Endothelial cell (in vitro differentiated cells): ENCODE measurements around the gene FNDC7. TPM values are rescaled to one million over a fixed set of nuclear protein-coding genes. Genes with fewer than 3 reads are reported as not detected.

Experiments used
- DNase-seq: peaks from one replicate; pipeline ENCODE4 v3.0.0; 2021; ENCODE audit warnings: low spot score
- H3K27ac Mint-ChIP-seq: one replicate; pipeline ENCODE4 v1.8.0; 2021; ENCODE audit warnings: mixed read lengths, inconsistent platforms; ENCODE audit not compliant: unreplicated experiment
- H3K27me3 Mint-ChIP-seq: one replicate; pipeline ENCODE4 v1.8.0; 2021; ENCODE audit warnings: mild to moderate bottlenecking, moderate library complexity, mixed read lengths, inconsistent platforms; ENCODE audit not compliant: unreplicated experiment
- H3K36me3 Mint-ChIP-seq: one replicate; pipeline ENCODE4 v1.8.0; 2021; ENCODE audit warnings: mild to moderate bottlenecking, low read depth, mixed read lengths, inconsistent platforms; ENCODE audit not compliant: unreplicated experiment
- H3K4me1 Mint-ChIP-seq: one replicate; pipeline ENCODE4 v1.8.0; 2021; ENCODE audit warnings: mild to moderate bottlenecking, mixed read lengths, inconsistent platforms; ENCODE audit not compliant: unreplicated experiment
- H3K4me3 Mint-ChIP-seq: one replicate; pipeline ENCODE4 v1.8.0; 2021; ENCODE audit warnings: mild to moderate bottlenecking, mixed read lengths, inconsistent platforms; ENCODE audit not compliant: unreplicated experiment
- H3K9me3 Mint-ChIP-seq: one replicate; pipeline ENCODE4 v1.8.0; 2021; ENCODE audit warnings: mixed read lengths, inconsistent platforms; ENCODE audit not compliant: unreplicated experiment
- total RNA-seq: library from RNA; stranded (reverse); fragmentation: NEBNext Ultra II Directional; extraction: Animal tissue kit (Norgen Biotek cat#: 25700); gene quantifications from one replicate; pipeline ENCODE4 v1.2.1, GENCODE V29; 2021; ENCODE audit not compliant: unreplicated experiment
- TF ChIP-seq, protein P1 (sequence below): fragments of 200-600 bp; sonication (generic); IDR thresholded peaks from one replicate; pipeline ENCODE4 v1.5.0; 2021; ENCODE audit warnings: antibody characterized with exemption; ENCODE audit not compliant: unreplicated experiment

FNDC7 gene
- total RNA-seq, 1 donor from 2014 or later, result 0.15 TPM

DNA sequence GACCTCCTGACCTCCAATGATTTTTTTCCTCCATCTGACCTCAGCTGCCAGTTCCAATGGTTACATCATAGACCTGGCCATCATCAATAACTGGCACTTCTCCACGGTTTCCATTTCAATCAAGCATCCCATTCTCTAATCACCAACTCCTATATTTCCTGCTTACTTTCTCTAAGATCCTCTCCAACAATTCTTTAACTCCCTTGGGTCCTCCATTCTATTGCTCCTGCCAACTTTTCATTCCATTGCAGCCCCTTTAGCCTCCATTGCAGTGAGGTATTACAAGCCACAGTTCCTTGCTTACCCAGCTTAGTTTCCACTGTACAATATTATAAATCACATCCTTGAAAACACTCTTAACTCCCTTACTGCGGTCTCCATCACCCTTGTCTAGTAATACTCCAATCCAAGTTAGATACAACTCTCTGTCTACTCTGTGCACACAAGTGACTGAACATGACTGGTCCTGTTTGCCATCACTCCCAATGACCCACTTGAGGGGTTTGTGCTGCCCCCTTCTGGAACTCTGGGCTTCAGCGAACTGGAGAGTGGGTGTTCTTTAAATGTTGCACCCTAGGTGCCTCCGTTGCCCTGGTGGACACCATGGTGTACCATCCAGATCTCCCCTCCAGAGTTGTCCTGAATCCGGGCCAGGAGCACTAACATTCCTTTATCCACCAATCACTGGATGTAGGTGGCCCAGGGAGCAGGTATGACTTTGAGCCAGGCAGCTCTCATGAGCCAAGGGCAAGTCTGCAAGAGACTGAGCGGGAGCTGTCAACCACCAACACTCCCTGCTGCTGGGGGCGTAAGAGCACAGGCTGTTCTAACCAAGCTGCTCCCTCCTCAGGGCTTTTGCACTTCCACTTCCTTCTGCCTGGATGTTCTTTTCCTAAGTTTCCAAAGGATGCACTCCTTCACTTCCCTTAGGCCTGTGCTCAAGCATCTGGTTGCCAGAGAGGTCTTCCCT, 3.7 kb upstream of the FNDC7 start:
- Mint-ChIP-seq H3K9me3 (no peaks in the 10 kb centered on the region), H3K27ac (no peak overlapping the region), H3K27me3 (peaks cover 6% of the 10 kb centered on the region), H3K4me1 (peaks cover 11% of the 10 kb centered on the region), H3K4me3 (no peak overlapping the region), H3K36me3 (no peaks in the 10 kb centered on the region)
- no peak for DNase-seq
- TF ChIP-seq, protein P1, sequence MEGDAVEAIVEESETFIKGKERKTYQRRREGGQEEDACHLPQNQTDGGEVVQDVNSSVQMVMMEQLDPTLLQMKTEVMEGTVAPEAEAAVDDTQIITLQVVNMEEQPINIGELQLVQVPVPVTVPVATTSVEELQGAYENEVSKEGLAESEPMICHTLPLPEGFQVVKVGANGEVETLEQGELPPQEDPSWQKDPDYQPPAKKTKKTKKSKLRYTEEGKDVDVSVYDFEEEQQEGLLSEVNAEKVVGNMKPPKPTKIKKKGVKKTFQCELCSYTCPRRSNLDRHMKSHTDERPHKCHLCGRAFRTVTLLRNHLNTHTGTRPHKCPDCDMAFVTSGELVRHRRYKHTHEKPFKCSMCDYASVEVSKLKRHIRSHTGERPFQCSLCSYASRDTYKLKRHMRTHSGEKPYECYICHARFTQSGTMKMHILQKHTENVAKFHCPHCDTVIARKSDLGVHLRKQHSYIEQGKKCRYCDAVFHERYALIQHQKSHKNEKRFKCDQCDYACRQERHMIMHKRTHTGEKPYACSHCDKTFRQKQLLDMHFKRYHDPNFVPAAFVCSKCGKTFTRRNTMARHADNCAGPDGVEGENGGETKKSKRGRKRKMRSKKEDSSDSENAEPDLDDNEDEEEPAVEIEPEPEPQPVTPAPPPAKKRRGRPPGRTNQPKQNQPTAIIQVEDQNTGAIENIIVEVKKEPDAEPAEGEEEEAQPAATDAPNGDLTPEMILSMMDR, result no peak

DNA sequence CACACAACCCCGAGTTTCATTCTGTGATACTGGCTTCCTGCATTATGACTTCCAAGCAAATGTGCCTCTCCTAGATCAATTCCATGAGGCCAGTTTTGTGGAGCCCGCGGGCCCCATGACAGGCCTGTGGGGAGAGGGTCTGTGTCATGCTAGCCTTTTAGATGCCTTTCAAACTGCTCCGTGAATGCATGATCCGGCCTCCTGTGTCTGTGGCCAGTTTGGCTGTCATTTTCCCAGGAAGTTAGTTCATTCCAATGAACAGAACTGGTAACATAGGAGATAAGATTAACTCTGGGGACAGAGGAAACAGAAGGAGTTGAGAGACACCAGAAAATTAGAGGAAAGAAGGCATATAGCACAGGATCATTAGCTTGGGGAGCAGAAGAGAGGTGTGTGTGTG, 3.2 kb downstream of the FNDC7 start:
- Mint-ChIP-seq H3K4me3 (no peak overlapping the region), H3K27ac (peak overlapping the region; percentile 19), H3K36me3 (no peaks in the 10 kb centered on the region), H3K4me1 (peaks cover 9% of the 10 kb centered on the region), H3K9me3 (no peaks in the 10 kb centered on the region), H3K27me3 (no peaks in the 10 kb centered on the region)
- TF ChIP-seq, protein P1, result no peak
- no peak for DNase-seq

DNA sequence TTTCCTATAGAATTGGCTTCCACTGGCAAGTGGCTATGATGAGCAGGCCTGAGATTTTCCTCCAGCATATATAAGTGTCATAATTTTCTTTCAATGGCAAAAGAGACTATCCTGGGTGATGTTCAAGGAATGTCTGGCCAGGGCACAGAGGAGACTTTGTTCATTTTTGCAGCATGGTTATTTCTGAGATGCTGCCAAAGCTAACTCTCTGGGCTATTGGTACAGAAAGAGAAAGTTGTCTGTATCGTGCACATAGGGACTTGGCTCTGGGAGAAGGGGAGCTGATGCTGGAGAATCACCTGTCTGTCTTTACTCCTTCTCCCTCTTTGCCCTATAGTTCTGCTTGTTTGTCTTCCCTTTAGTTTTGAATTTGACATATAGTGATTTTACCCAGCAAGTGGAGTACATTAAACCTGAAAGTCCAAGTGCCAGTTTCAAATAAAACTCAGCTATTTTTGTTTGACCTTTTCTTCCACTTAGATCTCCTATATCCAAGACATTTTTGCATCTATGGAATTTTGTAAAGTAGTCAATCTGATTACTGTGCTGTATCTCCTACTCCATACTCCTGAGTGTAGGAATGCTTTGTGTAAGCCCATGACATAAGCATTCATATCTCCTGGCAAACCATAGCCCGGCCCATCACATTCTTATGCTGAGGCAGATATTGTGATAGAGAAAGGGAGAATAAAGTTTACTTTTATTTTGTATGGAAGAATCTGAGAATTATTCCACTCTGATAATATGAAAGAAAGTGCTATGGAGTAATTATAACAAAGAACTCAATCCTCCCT, 3.9 kb downstream of the FNDC7 start:
- Mint-ChIP-seq H3K27ac (no peak overlapping the region), H3K4me3 (no peak overlapping the region), H3K27me3 (no peaks in the 10 kb centered on the region), H3K9me3 (no peaks in the 10 kb centered on the region), H3K4me1 (peaks cover 12% of the 10 kb centered on the region), H3K36me3 (no peaks in the 10 kb centered on the region)
- DNase-seq, result no peak
- TF ChIP-seq, protein P1, result no peak

DNA sequence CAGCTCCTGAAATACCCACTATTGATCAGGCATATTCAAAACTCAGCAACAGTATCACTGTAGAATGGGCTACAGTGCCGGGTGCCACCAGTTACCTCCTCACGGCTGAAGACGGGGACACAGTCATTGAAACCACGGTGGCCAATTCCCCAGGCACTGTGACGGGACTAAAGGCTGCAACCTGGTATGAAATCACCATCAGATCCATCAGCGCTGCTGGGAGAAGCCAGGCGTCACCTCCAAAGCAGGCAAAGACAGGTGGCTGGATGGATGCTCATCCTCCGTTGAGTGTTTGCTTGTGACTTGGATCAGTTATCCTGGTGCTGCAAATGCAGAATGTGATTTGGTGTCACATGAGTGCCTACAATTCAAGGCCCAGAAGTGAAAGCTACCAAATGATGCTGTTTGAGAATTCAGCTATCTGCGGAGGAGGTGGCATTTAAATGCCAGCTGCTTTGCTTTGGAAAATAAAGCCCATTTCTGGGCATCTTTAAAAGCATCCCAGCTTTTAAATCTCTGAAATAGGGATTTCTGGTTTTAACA, 5.1 kb downstream of the FNDC7 start:
- Mint-ChIP-seq H3K36me3 (no peaks in the 10 kb centered on the region), H3K4me1 (peaks cover 13% of the 10 kb centered on the region), H3K9me3 (no peaks in the 10 kb centered on the region), H3K27me3 (no peaks in the 10 kb centered on the region), H3K4me3 (no peak overlapping the region), H3K27ac (no peak overlapping the region)
- no peak for DNase-seq
- TF ChIP-seq, protein P1, result no peak
